Measurements from ENCODE around the gene SORBS2. TPM values are rescaled to one million over a fixed set of nuclear protein-coding genes. Genes with fewer than 3 reads are reported as not detected.

The SORBS2 gene
- total and polyA plus RNA-seq, 3 donors from 2014 or later, result 20.2 to 47.7 (median 26.0) TPM

DNA sequence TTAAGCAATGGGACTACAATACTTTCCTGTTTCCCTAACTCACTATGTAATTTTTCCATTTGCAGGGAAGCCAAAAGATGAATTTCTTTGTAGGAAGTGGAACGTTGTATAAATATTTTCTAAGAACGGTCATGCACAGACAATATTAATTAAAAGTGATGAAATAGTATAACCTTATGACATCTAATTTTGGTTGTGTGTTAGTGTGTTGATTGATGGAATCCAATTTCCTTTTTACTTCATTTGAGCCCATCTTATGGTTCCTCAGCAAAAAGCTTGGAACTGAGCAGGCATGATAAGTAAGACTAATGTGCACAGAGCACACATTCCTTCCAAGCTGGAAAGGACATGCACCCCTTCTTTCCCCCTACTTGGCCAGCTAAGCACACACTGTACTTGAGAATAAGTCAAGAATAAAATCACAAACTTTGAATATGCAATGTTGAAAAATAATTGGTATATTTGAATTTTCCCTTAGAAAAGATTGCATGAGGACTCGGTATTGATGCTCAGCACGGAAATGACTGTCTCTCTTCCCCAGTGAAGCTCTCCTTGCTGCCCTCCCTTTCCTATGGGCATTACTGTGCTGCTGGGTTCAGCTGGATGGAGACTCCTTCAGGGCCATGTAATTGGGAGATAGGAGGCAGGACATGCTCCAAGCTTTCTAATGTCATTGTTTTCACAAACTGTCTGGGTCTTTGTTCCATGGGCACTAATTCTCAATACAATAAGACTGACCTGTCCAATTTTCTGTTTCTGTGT is 257.4 kb downstream of the SORBS2 start:
- H3K9me3 ChIP-seq, result no peaks in the 10 kb centered on the region
- 54 to 56% methylated on average over 4 of the region's 4 CpGs for WGBS, 2 donors
- intact Hi-C loops (cut with DNase I; ENCODE audit: low total_unique reads), result no loop called here
- no peaks in the 10 kb centered on the region for H3K27me3 ChIP-seq
- H3K4me3 ChIP-seq, result no peak overlapping the region
- no peak for DNase-seq
- H3K36me3 ChIP-seq (ENCODE audit: low read depth, missing control alignments), result no peaks in the 10 kb centered on the region
- H3K27ac ChIP-seq, result peak overlapping the region in 1 of 2 donors; percentile 12
- TF ChIP-seq, protein P1, sequence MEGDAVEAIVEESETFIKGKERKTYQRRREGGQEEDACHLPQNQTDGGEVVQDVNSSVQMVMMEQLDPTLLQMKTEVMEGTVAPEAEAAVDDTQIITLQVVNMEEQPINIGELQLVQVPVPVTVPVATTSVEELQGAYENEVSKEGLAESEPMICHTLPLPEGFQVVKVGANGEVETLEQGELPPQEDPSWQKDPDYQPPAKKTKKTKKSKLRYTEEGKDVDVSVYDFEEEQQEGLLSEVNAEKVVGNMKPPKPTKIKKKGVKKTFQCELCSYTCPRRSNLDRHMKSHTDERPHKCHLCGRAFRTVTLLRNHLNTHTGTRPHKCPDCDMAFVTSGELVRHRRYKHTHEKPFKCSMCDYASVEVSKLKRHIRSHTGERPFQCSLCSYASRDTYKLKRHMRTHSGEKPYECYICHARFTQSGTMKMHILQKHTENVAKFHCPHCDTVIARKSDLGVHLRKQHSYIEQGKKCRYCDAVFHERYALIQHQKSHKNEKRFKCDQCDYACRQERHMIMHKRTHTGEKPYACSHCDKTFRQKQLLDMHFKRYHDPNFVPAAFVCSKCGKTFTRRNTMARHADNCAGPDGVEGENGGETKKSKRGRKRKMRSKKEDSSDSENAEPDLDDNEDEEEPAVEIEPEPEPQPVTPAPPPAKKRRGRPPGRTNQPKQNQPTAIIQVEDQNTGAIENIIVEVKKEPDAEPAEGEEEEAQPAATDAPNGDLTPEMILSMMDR (IDR thresholded peaks at IDR 0.05), result no peak
- peaks cover 5% of the 10 kb centered on the region for H3K4me1 ChIP-seq

DNA sequence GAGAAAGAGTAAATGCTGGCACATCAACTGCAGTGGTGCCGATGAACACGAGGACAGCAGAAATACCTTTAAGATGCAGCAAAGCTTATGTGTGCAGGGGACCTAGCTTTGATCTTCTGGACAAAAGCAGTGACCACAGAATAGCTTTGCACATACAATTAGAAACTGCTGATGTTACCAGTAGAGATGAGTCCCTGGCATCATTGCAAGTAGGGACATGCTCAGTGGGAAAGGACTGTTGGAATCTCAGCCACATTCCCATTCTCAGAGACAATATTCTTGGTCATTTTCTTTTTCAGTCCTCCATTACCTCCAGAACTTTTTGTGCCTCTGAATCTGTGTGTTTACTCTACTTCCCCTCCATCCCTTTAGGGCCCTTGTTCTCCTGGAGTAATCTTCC is 259.7 kb downstream of the SORBS2 start:
- Histone ChIP-seq H3K9me3 (no peaks in the 10 kb centered on the region), H3K27ac (no peak overlapping the region), H3K4me1 (peaks cover 5% of the 10 kb centered on the region), H3K4me3 (no peak overlapping the region), H3K36me3 (ENCODE audit: low read depth, missing control alignments) (no peaks in the 10 kb centered on the region), H3K27me3 (no peaks in the 10 kb centered on the region)
- DNase-seq, result no peak
- 89 to 96% methylated on average over 2 of the region's 2 CpGs for WGBS, 2 donors
- intact Hi-C loops (cut with DNase I; ENCODE audit: low total_unique reads), result no loop called here
- TF ChIP-seq, protein P1 (IDR thresholded peaks at IDR 0.05), result no peak
- TF ChIP-seq POLR2A (IDR thresholded peaks at IDR 0.05), result no peak

DNA sequence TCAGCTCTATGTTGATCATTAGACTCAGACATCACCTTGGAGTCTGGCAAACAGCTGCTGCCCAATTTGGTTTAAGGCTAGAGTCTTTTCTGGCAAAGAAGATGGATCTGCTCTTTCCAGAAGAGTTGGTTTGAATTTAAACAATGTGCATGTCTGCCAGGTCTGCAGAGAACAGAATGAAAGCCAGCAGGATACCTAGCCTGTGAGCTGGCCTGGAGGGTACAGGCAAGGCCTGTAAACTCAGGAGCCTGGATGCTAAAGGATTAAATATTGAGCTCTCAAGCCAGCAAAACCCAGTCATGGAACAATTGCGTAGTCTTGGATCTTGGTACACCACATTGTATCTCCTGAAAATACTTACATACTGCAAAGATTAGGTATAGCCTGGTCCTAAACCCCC is 261.1 kb downstream of the SORBS2 start:
- Histone ChIP-seq H3K36me3 (ENCODE audit: low read depth, missing control alignments) (no peaks in the 10 kb centered on the region), H3K4me3 (no peak overlapping the region), H3K4me1 (peaks cover 5% of the 10 kb centered on the region), H3K9me3 (no peaks in the 10 kb centered on the region), H3K27ac (no peak overlapping the region), H3K27me3 (no peaks in the 10 kb centered on the region)
- intact Hi-C loops (cut with DNase I; ENCODE audit: low total_unique reads), result no loop called here
- no peak for DNase-seq
- 100% methylated on average over 1 of the region's 1 CpG for WGBS, 2 donors
- TF ChIP-seq POLR2A (IDR thresholded peaks at IDR 0.05), result no peak
- TF ChIP-seq, protein P1 (IDR thresholded peaks at IDR 0.05), result no peak

DNA sequence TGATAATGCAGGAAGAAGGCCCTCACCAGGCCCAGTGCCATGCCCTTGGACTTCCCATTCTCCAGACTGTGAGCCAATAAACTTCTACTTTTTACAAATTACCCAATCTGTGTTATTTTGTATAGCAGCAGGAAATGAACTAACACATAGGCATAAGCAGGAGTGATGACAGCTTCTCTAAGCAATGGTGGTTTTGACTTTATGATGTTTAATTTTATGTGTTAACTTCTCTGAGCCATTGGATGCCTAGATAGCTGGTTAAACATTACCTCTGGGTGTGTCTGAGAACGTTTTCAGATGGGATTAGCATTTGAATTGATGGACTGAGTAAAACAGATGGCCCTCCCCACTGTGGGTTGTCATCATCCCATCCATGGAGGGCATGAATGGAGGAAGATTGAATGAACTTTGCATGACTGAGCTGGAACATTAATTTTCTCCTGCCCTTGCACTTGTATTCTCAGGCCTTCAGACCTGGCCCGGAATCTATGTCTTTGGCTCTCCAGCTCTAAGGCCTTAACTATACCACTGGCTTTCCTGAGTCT is 262.8 kb downstream of the SORBS2 start:
- H3K27ac ChIP-seq, result no peak overlapping the region
- no peaks in the 10 kb centered on the region for H3K27me3 ChIP-seq
- H3K4me1 ChIP-seq, result peaks cover 5% of the 10 kb centered on the region
- TF ChIP-seq, protein P1 (IDR thresholded peaks at IDR 0.05), result no peak
- TF ChIP-seq POLR2A (IDR thresholded peaks at IDR 0.05), result no peak
- intact Hi-C loops (cut with DNase I; ENCODE audit: low total_unique reads), result no loop called here
- H3K36me3 ChIP-seq (ENCODE audit: low read depth, missing control alignments), result no peaks in the 10 kb centered on the region
- H3K9me3 ChIP-seq, result no peaks in the 10 kb centered on the region
- DNase-seq, result no peak
- H3K4me3 ChIP-seq, result no peak overlapping the region
- 78 to 90% methylated on average over 2 of the region's 2 CpGs for WGBS, 2 donors

DNA sequence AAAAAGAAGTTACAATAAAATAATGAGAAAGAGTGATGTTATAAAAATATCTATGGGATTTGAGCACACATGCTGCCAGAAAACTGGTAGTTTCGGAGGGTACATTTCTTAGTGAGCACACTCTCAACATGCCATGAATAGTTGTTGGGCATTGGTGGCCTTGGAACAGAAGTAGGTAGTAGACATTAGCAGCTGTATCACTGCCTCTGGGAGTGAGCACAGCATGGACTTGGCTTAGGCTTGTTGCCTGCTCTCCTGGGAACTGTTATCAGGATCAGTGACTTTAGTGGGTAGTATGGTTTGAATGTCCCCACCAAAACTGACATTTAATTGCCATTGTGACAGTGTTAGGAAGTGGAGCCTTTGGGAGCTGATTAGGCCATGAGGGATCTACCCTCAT is 263.4 kb downstream of the SORBS2 start:
- Histone ChIP-seq H3K9me3 (no peaks in the 10 kb centered on the region), H3K36me3 (ENCODE audit: low read depth, missing control alignments) (no peaks in the 10 kb centered on the region), H3K27ac (no peak overlapping the region), H3K4me1 (peaks cover under 1% of the 10 kb centered on the region), H3K27me3 (no peaks in the 10 kb centered on the region), H3K4me3 (no peak overlapping the region)
- intact Hi-C loops (cut with DNase I; ENCODE audit: low total_unique reads), result no loop called here
- TF ChIP-seq POLR2A (IDR thresholded peaks at IDR 0.05), result no peak
- TF ChIP-seq, protein P1 (IDR thresholded peaks at IDR 0.05), result no peak
- WGBS, 2 donors, result 64 to 72% methylated on average over 1 of the region's 1 CpG
- DNase-seq, result no peak

Data from testis (tissue), 3 donors.